Retinal pigment epithelial cell (primary cell): ENCODE results near the gene CTSW.

Experiments
- DNase-seq: peaks from one replicate; pipeline ENCODE4 v3.0.0-alpha.2; 2010; ENCODE audit warnings: low read depth
- H3K4me3 ChIP-seq: 2 replicates; pipeline ENCODE4 v1.5.1; 2011; ENCODE audit warnings: mild to moderate bottlenecking, low read length, control low read depth, moderate library complexity
- CTCF ChIP-seq: conservative IDR thresholded peaks from 2 replicates; pipeline ENCODE4 v1.5.1; 2011; ENCODE audit warnings: low read depth, low read length, control low read depth, inconsistent platforms

Gene CTSW

GRCh38 chr11:65919573-65920371 is 40.1 kb downstream of the CTSW start:
- H3K4me3 ChIP-seq = peak overlapping the region; percentile 76
- DNase-seq = no peak
- TF ChIP-seq CTCF = no peak

GRCh38 chr11:65920372-65920802 is 40.8 kb downstream of the CTSW start:
- H3K4me3 ChIP-seq = peak overlapping the region; percentile 76
- no peak for TF ChIP-seq CTCF
- no peak for DNase-seq

- no peak for DNase-seq
- TF ChIP-seq CTCF = no peak
- H3K4me3 ChIP-seq = no peak overlapping the region
Measured at GRCh38 chr11:65921033-65921555, 41.5 kb downstream of the CTSW start.

GRCh38 chr11:65921876-65922275 is 42.2 kb downstream of the CTSW start:
- DNase-seq = no peak
- TF ChIP-seq CTCF = no peak
- H3K4me3 ChIP-seq = no peak overlapping the region

- no peak for DNase-seq
- TF ChIP-seq CTCF = no peak
- no peak overlapping the region for H3K4me3 ChIP-seq
Measured at GRCh38 chr11:65922565-65922964, 42.9 kb downstream of the CTSW start.

- no peak overlapping the region for H3K4me3 ChIP-seq
- no peak for DNase-seq
- no peak for TF ChIP-seq CTCF
Measured at GRCh38 chr11:65925397-65925796, 45.8 kb downstream of the CTSW start.

- no peak for DNase-seq
- TF ChIP-seq CTCF = no peak
- no peak overlapping the region for H3K4me3 ChIP-seq
Measured at GRCh38 chr11:65927904-65928397, 48.3 kb downstream of the CTSW start.
